Measurements from ENCODE around the gene ADCY2.

The ADCY2 gene

GRCh38 chr5:7539571-7539970, 143.6 kb downstream of the ADCY2 start:
- ATAC-seq, result no peak
- TF ChIP-seq TCF4 (CRISPR knock-in tag; IDR thresholded peaks at IDR 0.05; ENCODE audit: borderline replicate concordance) (no peak), OSR1 (CRISPR knock-in tag; IDR thresholded peaks at IDR 0.05) (no peak), ESRRG (CRISPR knock-in tag; IDR thresholded peaks at IDR 0.05) (no peak), ARNTL (CRISPR knock-in tag; IDR thresholded peaks at IDR 0.05; ENCODE audit: borderline replicate concordance, low read depth) (no peak), CSRNP3 (CRISPR knock-in tag; IDR thresholded peaks at IDR 0.05) (no peak)
- TF ChIP-seq, protein P1, sequence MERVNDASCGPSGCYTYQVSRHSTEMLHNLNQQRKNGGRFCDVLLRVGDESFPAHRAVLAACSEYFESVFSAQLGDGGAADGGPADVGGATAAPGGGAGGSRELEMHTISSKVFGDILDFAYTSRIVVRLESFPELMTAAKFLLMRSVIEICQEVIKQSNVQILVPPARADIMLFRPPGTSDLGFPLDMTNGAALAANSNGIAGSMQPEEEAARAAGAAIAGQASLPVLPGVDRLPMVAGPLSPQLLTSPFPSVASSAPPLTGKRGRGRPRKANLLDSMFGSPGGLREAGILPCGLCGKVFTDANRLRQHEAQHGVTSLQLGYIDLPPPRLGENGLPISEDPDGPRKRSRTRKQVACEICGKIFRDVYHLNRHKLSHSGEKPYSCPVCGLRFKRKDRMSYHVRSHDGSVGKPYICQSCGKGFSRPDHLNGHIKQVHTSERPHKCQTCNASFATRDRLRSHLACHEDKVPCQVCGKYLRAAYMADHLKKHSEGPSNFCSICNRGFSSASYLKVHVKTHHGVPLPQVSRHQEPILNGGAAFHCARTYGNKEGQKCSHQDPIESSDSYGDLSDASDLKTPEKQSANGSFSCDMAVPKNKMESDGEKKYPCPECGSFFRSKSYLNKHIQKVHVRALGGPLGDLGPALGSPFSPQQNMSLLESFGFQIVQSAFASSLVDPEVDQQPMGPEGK (CRISPR knock-in tag; IDR thresholded peaks at IDR 0.05; ENCODE audit: borderline replicate concordance), result no peak

DNA sequence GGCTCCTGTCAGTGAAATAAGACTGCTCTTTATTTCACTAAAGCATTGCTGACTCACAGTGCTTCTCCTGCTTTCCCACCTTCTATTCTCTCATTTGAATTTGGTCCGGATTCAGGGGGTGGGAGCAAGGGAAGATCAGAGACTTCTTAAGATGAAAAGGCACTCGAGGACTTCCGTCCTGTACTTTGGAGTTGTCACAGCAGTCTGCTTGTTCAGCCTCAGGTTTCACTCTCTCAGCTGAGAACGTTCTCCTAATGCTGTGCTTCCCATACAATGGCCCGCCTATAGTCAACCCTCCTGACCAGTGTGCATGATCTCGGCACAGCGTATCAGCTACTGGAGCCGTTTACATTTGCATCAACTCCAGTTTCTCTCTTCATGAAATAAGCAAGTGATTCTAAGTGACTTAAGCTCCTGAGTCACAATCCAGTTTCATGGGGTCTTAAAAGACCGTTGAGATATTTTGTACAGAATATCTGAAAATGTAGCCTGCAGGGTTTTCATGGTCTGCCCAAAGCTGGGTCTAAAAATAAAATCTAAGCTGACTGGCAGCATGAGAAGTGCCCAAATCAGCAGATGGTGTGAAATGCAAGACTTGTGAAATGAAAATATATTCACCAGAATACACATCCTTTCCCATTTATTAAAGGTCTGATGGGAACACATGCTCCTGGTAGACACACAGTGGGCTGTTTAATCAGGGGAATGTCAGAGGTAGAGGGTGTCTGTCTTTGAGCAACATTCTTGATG, 145.0 kb downstream of the ADCY2 start:
- TF ChIP-seq ZFP3 (CRISPR knock-in tag; IDR thresholded peaks at IDR 0.05) (no peak), PPARA (CRISPR knock-in tag; IDR thresholded peaks at IDR 0.05; ENCODE audit: borderline replicate concordance) (no peak), CSRNP3 (CRISPR knock-in tag; IDR thresholded peaks at IDR 0.05) (no peak), ISL1 (CRISPR knock-in tag; IDR thresholded peaks at IDR 0.05) (no peak)
- TF ChIP-seq, protein P2, sequence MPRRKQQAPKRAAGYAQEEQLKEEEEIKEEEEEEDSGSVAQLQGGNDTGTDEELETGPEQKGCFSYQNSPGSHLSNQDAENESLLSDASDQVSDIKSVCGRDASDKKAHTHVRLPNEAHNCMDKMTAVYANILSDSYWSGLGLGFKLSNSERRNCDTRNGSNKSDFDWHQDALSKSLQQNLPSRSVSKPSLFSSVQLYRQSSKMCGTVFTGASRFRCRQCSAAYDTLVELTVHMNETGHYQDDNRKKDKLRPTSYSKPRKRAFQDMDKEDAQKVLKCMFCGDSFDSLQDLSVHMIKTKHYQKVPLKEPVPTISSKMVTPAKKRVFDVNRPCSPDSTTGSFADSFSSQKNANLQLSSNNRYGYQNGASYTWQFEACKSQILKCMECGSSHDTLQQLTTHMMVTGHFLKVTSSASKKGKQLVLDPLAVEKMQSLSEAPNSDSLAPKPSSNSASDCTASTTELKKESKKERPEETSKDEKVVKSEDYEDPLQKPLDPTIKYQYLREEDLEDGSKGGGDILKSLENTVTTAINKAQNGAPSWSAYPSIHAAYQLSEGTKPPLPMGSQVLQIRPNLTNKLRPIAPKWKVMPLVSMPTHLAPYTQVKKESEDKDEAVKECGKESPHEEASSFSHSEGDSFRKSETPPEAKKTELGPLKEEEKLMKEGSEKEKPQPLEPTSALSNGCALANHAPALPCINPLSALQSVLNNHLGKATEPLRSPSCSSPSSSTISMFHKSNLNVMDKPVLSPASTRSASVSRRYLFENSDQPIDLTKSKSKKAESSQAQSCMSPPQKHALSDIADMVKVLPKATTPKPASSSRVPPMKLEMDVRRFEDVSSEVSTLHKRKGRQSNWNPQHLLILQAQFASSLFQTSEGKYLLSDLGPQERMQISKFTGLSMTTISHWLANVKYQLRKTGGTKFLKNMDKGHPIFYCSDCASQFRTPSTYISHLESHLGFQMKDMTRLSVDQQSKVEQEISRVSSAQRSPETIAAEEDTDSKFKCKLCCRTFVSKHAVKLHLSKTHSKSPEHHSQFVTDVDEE (CRISPR knock-in tag; IDR thresholded peaks at IDR 0.05), result no peak
- ATAC-seq, result no peak

DNA sequence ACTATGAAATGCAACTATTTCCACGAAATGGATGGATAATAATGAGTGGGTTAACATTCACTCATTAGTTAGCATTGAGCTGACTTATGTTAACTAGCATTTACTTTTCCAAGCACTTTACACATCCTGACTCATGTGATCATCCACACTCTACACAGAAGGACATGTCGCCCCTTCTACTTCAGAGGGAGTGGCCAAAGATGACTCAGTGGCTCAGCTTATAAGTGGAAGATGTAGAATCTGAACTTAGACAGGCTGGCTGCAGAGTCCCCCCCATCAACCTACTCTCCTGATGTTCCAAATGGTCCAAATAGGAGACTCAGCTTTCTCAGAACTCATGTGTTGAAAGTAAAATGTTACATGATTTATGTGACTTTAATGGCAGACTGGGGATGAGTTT, 146.0 kb downstream of the ADCY2 start:
- ATAC-seq, result no peak

More for the DNA sequence above, 146.0 kb downstream of the ADCY2 start:
- no peak for TF ChIP-seq PPARA (CRISPR knock-in tag; IDR thresholded peaks at IDR 0.05; ENCODE audit: borderline replicate concordance)
- TF ChIP-seq, protein P2 (CRISPR knock-in tag; IDR thresholded peaks at IDR 0.05), result no peak
- TF ChIP-seq TCF4 (CRISPR knock-in tag; IDR thresholded peaks at IDR 0.05; ENCODE audit: borderline replicate concordance), result no peak
- TF ChIP-seq CREB5 (CRISPR knock-in tag; IDR thresholded peaks at IDR 0.05; ENCODE audit: low read depth), result no peak
- TF ChIP-seq ZFP3 (CRISPR knock-in tag; IDR thresholded peaks at IDR 0.05), result no peak
- no peak for TF ChIP-seq CSRNP3 (CRISPR knock-in tag; IDR thresholded peaks at IDR 0.05)
- no peak for TF ChIP-seq ZC3H10 (CRISPR knock-in tag; IDR thresholded peaks at IDR 0.05)
- TF ChIP-seq SNAI2 (CRISPR knock-in tag; IDR thresholded peaks at IDR 0.05), result no peak
- TF ChIP-seq, protein P1 (CRISPR knock-in tag; IDR thresholded peaks at IDR 0.05; ENCODE audit: borderline replicate concordance), result no peak
- no peak for TF ChIP-seq RARB (CRISPR knock-in tag; IDR thresholded peaks at IDR 0.05)
- no peak for TF ChIP-seq ZNF8 (CRISPR knock-in tag; IDR thresholded peaks at IDR 0.05)
- TF ChIP-seq ZNF70 (CRISPR knock-in tag; IDR thresholded peaks at IDR 0.05), result no peak

All from SK-N-SH treated with all-trans-retinoic acid at 6 μM for 48 hours (cell line).